H1 (cell line): ENCODE results near the gene PRR3. TPM values are rescaled to one million over a fixed set of nuclear protein-coding genes. Genes with fewer than 3 reads are reported as not detected.

ENCODE experiments used
- CTCF ChIA-PET: fragments of 300-600 bp; sonication (Branson Sonifier 250); formaldehyde crosslinking; loops from one replicate; lab custom pipeline; 2021; ENCODE audit not compliant: partially characterized antibody; lab: Charles Lee
- POLR2A ChIA-PET: fragments of 300-600 bp; sonication (Branson Sonifier 250); formaldehyde crosslinking; loops from one replicate; lab custom pipeline; 2021; ENCODE audit warnings: inconsistent platforms; ENCODE audit not compliant: partially characterized antibody; lab: Charles Lee
- DNase-seq, 2 experiments: peaks; one replicate each; pipeline versions ENCODE4 v3.0.0 to v3.0.0-alpha.2; 2010 to 2022; ENCODE audit warnings: low spot score in 2 of 2, low read depth in 1 of 2, mixed read lengths in 1 of 2
- FAIRE-seq: peaks from 2 replicates; lab custom pipeline; 2011; peaks lifted over from hg19 to GRCh38; lab: Jason Lieb, UNC
- H2AFZ ChIP-seq: 2 replicates; pipeline ENCODE4 v1.8.1; 2012; ENCODE audit warnings: low read length, inconsistent platforms
- H2AK5ac ChIP-seq: 2 replicates; pipeline ENCODE4 v1.6.1; 2013; ENCODE audit warnings: low read depth, low read length
- H2BK120ac ChIP-seq: replicated peaks from 2 replicates; pipeline ENCODE3; 2013; ENCODE audit warnings: low read depth, low read length, inconsistent platforms
- H2BK12ac ChIP-seq: 2 replicates; pipeline ENCODE4 v1.6.1; 2013; ENCODE audit warnings: low read depth, low read length
- H2BK15ac ChIP-seq: 2 replicates; pipeline ENCODE4 v1.6.1; 2013; ENCODE audit warnings: low read length
- H2BK20ac ChIP-seq: 2 replicates; pipeline ENCODE4 v1.6.1; 2013; ENCODE audit warnings: low read length
- H2BK5ac ChIP-seq: 2 replicates; pipeline ENCODE4 v1.6.1; 2013; ENCODE audit warnings: low read depth, low read length
- H3K14ac ChIP-seq: 2 replicates; pipeline ENCODE4 v1.6.1; 2013; ENCODE audit warnings: inconsistent platforms; ENCODE audit not compliant: insufficient read length
- H3K18ac ChIP-seq: 2 replicates; pipeline ENCODE4 v1.6.1; 2013; ENCODE audit warnings: low read length; ENCODE audit errors: extremely low read depth
- H3K23ac ChIP-seq: 2 replicates; pipeline ENCODE4 v1.6.1; 2013; ENCODE audit warnings: inconsistent platforms; ENCODE audit not compliant: insufficient read length
- H3K23me2 ChIP-seq: 2 replicates; pipeline ENCODE4 v1.6.1; 2013; ENCODE audit warnings: low read depth, low read length
- H3K27ac ChIP-seq: 2 replicates; pipeline ENCODE4 v1.6.1; 2011; ENCODE audit warnings: low read depth, low read length, inconsistent platforms
- H3K27me3 ChIP-seq, 4 experiments: replicated peaks in 1 of 4; 1 replicate in 1 of 4; 2 replicates in 3 of 4; pipeline versions ENCODE4 v1.6.1 to v1.8.1; 2011 to 2013; ENCODE audit warnings: low read length in 3 of 4, mild to moderate bottlenecking in 3 of 4, inconsistent platforms in 2 of 4, mixed read lengths in 2 of 4, moderate library complexity in 1 of 4; ENCODE audit not compliant: control insufficient read depth in 3 of 4, insufficient read depth in 3 of 4; ENCODE audit errors: extremely low read depth in 1 of 4
- H3K36me3 ChIP-seq, 4 experiments: 2 replicates each; pipeline versions ENCODE4 v1.6.1 to v1.8.1; 2011 to 2013; ENCODE audit warnings: mild to moderate bottlenecking in 4 of 4, low read length in 3 of 4, moderate library complexity in 2 of 4, control low read depth in 1 of 4, inconsistent platforms in 1 of 4; ENCODE audit not compliant: insufficient read depth in 4 of 4, control insufficient read depth in 2 of 4
- H3K4ac ChIP-seq: replicated peaks from 2 replicates; pipeline ENCODE3; 2013; ENCODE audit warnings: low read length, low read depth, mixed read lengths, inconsistent platforms; ENCODE audit not compliant: insufficient read length
- H3K4me1 ChIP-seq, 4 experiments: replicated peaks in 1 of 4; 1 replicate in 1 of 4; 2 replicates in 3 of 4; pipeline versions ENCODE4 v1.6.1 to v1.8.1; 2011 to 2013; ENCODE audit warnings: low read length in 3 of 4, inconsistent platforms in 2 of 4, mixed read lengths in 1 of 4; ENCODE audit not compliant: insufficient read depth in 4 of 4, control insufficient read depth in 3 of 4
- H3K4me2 ChIP-seq, 2 experiments: 2 replicates each; pipeline versions ENCODE4 v1.6.1 to v1.8.1; 2011 to 2013; ENCODE audit warnings: low read depth in 2 of 2, low read length in 2 of 2, control low read depth in 1 of 2, inconsistent platforms in 1 of 2, mild to moderate bottlenecking in 1 of 2; ENCODE audit not compliant: insufficient read depth in 1 of 2
- H3K4me3 ChIP-seq, 4 experiments: fragments of 200-600, 300-600 bp in 1 of 4; sonication (generic), shearing (Covaris generic), sonication (Bioruptor Twin) in 1 of 4; 2 replicates each; pipeline versions ENCODE4 v1.5.1 to v1.8.1; 2011 to 2016; ENCODE audit warnings: low read length in 4 of 4, low read depth in 3 of 4, control low read depth in 2 of 4, inconsistent platforms in 2 of 4, mild to moderate bottlenecking in 2 of 4, mixed read lengths in 1 of 4, moderate library complexity in 1 of 4; ENCODE audit not compliant: insufficient read depth in 2 of 4; ENCODE audit errors: extremely low read depth in 1 of 4
- H3K56ac ChIP-seq: replicated peaks from 2 replicates; pipeline ENCODE3; 2013; ENCODE audit warnings: low read depth, mild to moderate bottlenecking, mixed read lengths, low read length, inconsistent platforms; ENCODE audit not compliant: insufficient read length
- H3K79me1 ChIP-seq: 2 replicates; pipeline ENCODE4 v1.6.1; 2013; ENCODE audit warnings: low read depth, low read length, control low read depth
- H3K79me2 ChIP-seq, 2 experiments: 2 replicates each; pipeline versions ENCODE4 v1.6.1 to v1.8.1; 2012 to 2013; ENCODE audit warnings: low read length in 2 of 2, mild to moderate bottlenecking in 2 of 2, inconsistent platforms in 1 of 2; ENCODE audit not compliant: insufficient read depth in 2 of 2, control insufficient read depth in 1 of 2
- H3K9ac ChIP-seq, 4 experiments: replicated peaks in 1 of 4; 1 replicate in 1 of 4; 2 replicates in 3 of 4; pipeline versions ENCODE4 v1.6.1 to v1.8.1; 2011 to 2013; ENCODE audit warnings: low read depth in 3 of 4, low read length in 3 of 4, control low read depth in 2 of 4, mild to moderate bottlenecking in 2 of 4, moderate library complexity in 2 of 4, inconsistent platforms in 1 of 4; ENCODE audit errors: extremely low read depth in 1 of 4
- H3K9me3 ChIP-seq, 2 experiments: 2 replicates each; pipeline versions ENCODE4 v1.6.1 to v1.8.1; 2012 to 2013; ENCODE audit warnings: mild to moderate bottlenecking in 2 of 2, moderate library complexity in 2 of 2, control low read depth in 1 of 2, inconsistent platforms in 1 of 2, low read depth in 1 of 2, low read length in 1 of 2, mixed read lengths in 1 of 2; ENCODE audit not compliant: insufficient read depth in 2 of 2
- H4K20me1 ChIP-seq, 2 experiments: replicated peaks in 1 of 2; 2 replicates each; pipeline versions ENCODE3 to v1.8.1; 2011 to 2013; ENCODE audit warnings: inconsistent platforms in 2 of 2, low read length in 2 of 2, mild to moderate bottlenecking in 1 of 2; ENCODE audit not compliant: insufficient read depth in 2 of 2, control insufficient read depth in 1 of 2
- H4K5ac ChIP-seq: 2 replicates; pipeline ENCODE4 v1.6.1; 2013; ENCODE audit warnings: low read length, low read depth, mixed read lengths, inconsistent platforms; ENCODE audit not compliant: insufficient read length
- H4K8ac ChIP-seq: 2 replicates; pipeline ENCODE4 v1.8.0; 2013; ENCODE audit warnings: mild to moderate bottlenecking, moderate library complexity, low read length, inconsistent platforms; ENCODE audit not compliant: insufficient read depth; ENCODE audit errors: extremely low read depth
- H4K91ac ChIP-seq: replicated peaks from 2 replicates; pipeline ENCODE3; 2013; ENCODE audit warnings: low read length, mixed read lengths, inconsistent platforms; ENCODE audit not compliant: insufficient read length
- CBX8 ChIP-seq: fragments of 300-800, 300-1000 bp; sonication (generic); IDR thresholded peaks from 2 replicates; pipeline ENCODE4 v1.7.1; 2016; ENCODE audit warnings: low read depth, low read length, borderline replicate concordance
- CREB1 ChIP-seq: IDR thresholded peaks from 2 replicates; pipeline ENCODE4 v1.6.1; 2012; ENCODE audit warnings: inconsistent platforms
- RAD21 ChIP-seq, 2 experiments: IDR thresholded peaks in 1 of 2; conservative IDR thresholded peaks in 1 of 2; 2 replicates each; pipeline ENCODE4 v1.6.1; 2011; ENCODE audit warnings: low read depth in 2 of 2, low read length in 2 of 2, improper control_type of control experiment in 1 of 2, inconsistent platforms in 1 of 2, mild to moderate bottlenecking in 1 of 2, moderate library complexity in 1 of 2
- RXRA ChIP-seq: IDR thresholded peaks from 2 replicates; pipeline ENCODE4 v1.6.1; 2011; ENCODE audit warnings: low read depth, mild to moderate bottlenecking, low read length, moderate library complexity; ENCODE audit not compliant: insufficient read depth
- SP2 ChIP-seq: IDR thresholded peaks from 2 replicates; pipeline ENCODE4 v1.6.1; 2012; ENCODE audit warnings: mild to moderate bottlenecking, low read length, inconsistent platforms
- WGBS, 2 experiments: shearing (Covaris generic) in 1 of 2; methylation state at CpG; one replicate each; pipeline versions ENCODE4 v1.1.6 to v1.1.7; 2013 to 2015; ENCODE audit warnings: low lambda C conversion rate in 2 of 2, mixed read lengths in 2 of 2, inconsistent platforms in 1 of 2, low coverage in 1 of 2, missing lambda C conversion rate in 1 of 2; ENCODE audit not compliant: insufficient replicate concordance in 2 of 2, insufficient coverage in 1 of 2, insufficient read length in 1 of 2; ENCODE audit errors: extremely low coverage in 1 of 2, missing lambda C conversion rate in 1 of 2; 5-methylcytosine and 5-hydroxymethylcytosine counted together
- polyA plus RNA-seq, 7 experiments: library from polyadenylated mRNA; depleted of rRNA in 3 of 7; stranded (reverse) in 5 of 7; unstranded in 2 of 7; fragments of >200 nt in 5 of 7; fragments of 200-250 nt in 2 of 7; gene quantifications; 1 replicate in 5 of 7; 2 replicates in 1 of 7; 4 replicates in 1 of 7; pipeline versions ENCODE4 v1.2.1 to v1.2.3, GENCODE V29; 2011 to 2013; ENCODE audit warnings: missing spikeins in 2 of 7, mixed read lengths in 2 of 7
- total RNA-seq: library from RNA; stranded (reverse); fragmentation: NEBNext Ultra II Directional; extraction: Animal tissue kit (Norgen Biotek cat#: 25700); gene quantifications from 2 replicates; pipeline ENCODE4 v1.2.1, GENCODE V29; 2021

The PRR3 gene
- total and polyA plus RNA-seq, 2 of the 8 experiments (the other 6 are each of a cell fraction or from before 2014, with no cell fraction given), result 10.5 to 24.2 TPM

GRCh38 chr6:30511169-30511546 lies 45.9 kb upstream of the PRR3 start:
- CTCF ChIA-PET, result interaction anchor here (0.9 to 6.0 kb wide), 8 partner anchors 10 to 58 kb away, joined by 3 to 46 read pairs (median 6); no protein-coding TSS in a partner anchor
- TF ChIP-seq SP2 (no peak), RAD21 (IDR thresholded peaks at IDR 0.05 in 1 of 2, conservative IDR thresholded peaks at IDR 0.05 in 1 of 2; ENCODE audit: low read depth in 2 of 2, low read length in 2 of 2) (no peak), RXRA (no peak), CREB1 (no peak), CBX8 (no peak)

More at GRCh38 chr6:30511169-30511546, 45.9 kb upstream of the PRR3 start:
- H3K36me3 ChIP-seq, result no peaks in the 10 kb centered on the region
- peak overlapping the region in 1 of 2 experiments; percentile 14; a peak in 1 of 4 replicates for H3K4me2 ChIP-seq
- H3K23me2 ChIP-seq, result no peaks in the 10 kb centered on the region
- H2BK5ac ChIP-seq, result no peak overlapping the region
- no peak overlapping the region; the same call in 1 of the 2 replicates for H3K18ac ChIP-seq
- POLR2A ChIA-PET, result interaction anchor here (0.7 to 1.5 kb wide), 4 partner anchors 17 to 71 kb away, joined by 3 to 4 read pairs (median 3); no protein-coding TSS in a partner anchor
- no peak overlapping the region for H3K27ac ChIP-seq
- no peak overlapping the region for H2BK20ac ChIP-seq
- no peak overlapping the region for H2BK12ac ChIP-seq
- no peaks in the 10 kb centered on the region for H3K27me3 ChIP-seq
- H3K79me1 ChIP-seq, result no peaks in the 10 kb centered on the region
- H3K9ac ChIP-seq, result no peak overlapping the region
- H3K4me3 ChIP-seq, result no peak overlapping the region
- no peak for FAIRE-seq
- no peak overlapping the region for H3K4ac ChIP-seq
- no peak overlapping the region for H4K5ac ChIP-seq
- no peak overlapping the region for H3K56ac ChIP-seq
- no peaks in the 10 kb centered on the region for H3K9me3 ChIP-seq
- DNase-seq, result no peak
- peaks cover 2 to 6% (median 4%) of the 10 kb centered on the region in 4 experiments; a peak in 2 of 7 replicates for H3K4me1 ChIP-seq
- no peak overlapping the region for H3K14ac ChIP-seq
- peak overlapping the region; percentile 96; the same call in 1 of the 2 replicates for H2AFZ ChIP-seq
- no peak overlapping the region for H2AK5ac ChIP-seq
- H4K91ac ChIP-seq, result no peak overlapping the region
- H3K79me2 ChIP-seq, result no peaks in the 10 kb centered on the region
- H2BK15ac ChIP-seq, result no peak overlapping the region
- H4K8ac ChIP-seq, result no peak overlapping the region
- no peak overlapping the region for H3K23ac ChIP-seq
- 79% methylated on average over 5 of the region's 5 CpGs; no CpG with 5 or more reads in 1 of the 2 experiments for WGBS, 2 experiments
- peak overlapping the region; percentile 4 for H2BK120ac ChIP-seq
- no peaks in the 10 kb centered on the region for H4K20me1 ChIP-seq
